ENCODE data around the gene COL16A1.

The COL16A1 gene

GRCh38 chr1:31687601-31688000, 16.2 kb downstream of the COL16A1 start:
- no peak for DNase-seq (ENCODE audit: low spot score)

- DNase-seq (ENCODE audit: low spot score): no peak
Observed at GRCh38 chr1:31685795-31686194, 18.0 kb downstream of the COL16A1 start.

GRCh38 chr1:31683997-31684396, 19.8 kb downstream of the COL16A1 start:
- no peak for DNase-seq (ENCODE audit: low spot score)

- DNase-seq (ENCODE audit: low spot score): no peak
Observed at GRCh38 chr1:31681415-31681814, 22.4 kb downstream of the COL16A1 start.

GRCh38 chr1:31679676-31680230, 24.1 kb downstream of the COL16A1 start:
- DNase-seq (ENCODE audit: low spot score): no peak

- no peak for DNase-seq (ENCODE audit: low spot score)
Observed at GRCh38 chr1:31679091-31679490, 24.7 kb downstream of the COL16A1 start.

GRCh38 chr1:31678681-31679080, 25.1 kb downstream of the COL16A1 start:
- no peak for DNase-seq (ENCODE audit: low spot score)

- no peak for DNase-seq (ENCODE audit: low spot score)
Observed at GRCh38 chr1:31677949-31678348, 25.9 kb downstream of the COL16A1 start.

GRCh38 chr1:31677401-31677800, 26.4 kb downstream of the COL16A1 start:
- DNase-seq (ENCODE audit: low spot score): no peak

- DNase-seq (ENCODE audit: low spot score): no peak
Observed at GRCh38 chr1:31675756-31676155, 28.1 kb downstream of the COL16A1 start.

GRCh38 chr1:31675161-31675560, 28.7 kb downstream of the COL16A1 start:
- peak; percentile 37 for DNase-seq (ENCODE audit: low spot score)

- no peak for DNase-seq (ENCODE audit: low spot score)
Observed at GRCh38 chr1:31674626-31675025, 29.2 kb downstream of the COL16A1 start.

- no peak for DNase-seq (ENCODE audit: low spot score)
Observed at GRCh38 chr1:31673433-31673832, 30.4 kb downstream of the COL16A1 start.

GRCh38 chr1:31672986-31673385, 30.8 kb downstream of the COL16A1 start:
- peak; percentile 85 for DNase-seq (ENCODE audit: low spot score)

- no peak for DNase-seq (ENCODE audit: low spot score)
Observed at GRCh38 chr1:31671561-31672201, 32.1 kb downstream of the COL16A1 start.

GRCh38 chr1:31671147-31671546, 32.7 kb downstream of the COL16A1 start:
- no peak for DNase-seq (ENCODE audit: low spot score)

- DNase-seq (ENCODE audit: low spot score): peak; percentile 24
Observed at GRCh38 chr1:31670593-31670964, 33.2 kb downstream of the COL16A1 start.

GRCh38 chr1:31669786-31670592, 33.8 kb downstream of the COL16A1 start:
- peak; percentile 87 for DNase-seq (ENCODE audit: low spot score)

- peak; percentile 65 for DNase-seq (ENCODE audit: low spot score)
Observed at GRCh38 chr1:31669433-31669785, 34.4 kb downstream of the COL16A1 start.

GRCh38 chr1:31668303-31668883, 35.4 kb downstream of the COL16A1 start:
- DNase-seq (ENCODE audit: low spot score): no peak

- DNase-seq (ENCODE audit: low spot score): no peak
Observed at GRCh38 chr1:31667065-31667785, 36.6 kb downstream of the COL16A1 start.

GRCh38 chr1:31666263-31666963, 37.4 kb downstream of the COL16A1 start:
- no peak for DNase-seq (ENCODE audit: low spot score)
